HG03520 (cell line): ENCODE results near the gene TMEM120A.

Experiments used
- ATAC-seq: cut with Tn5 transposase; IDR thresholded peaks from one replicate; pipeline ENCODE4 v1.9.1; 2021; ENCODE audit warnings: mild to moderate bottlenecking, moderate library complexity; ENCODE audit not compliant: unreplicated experiment

TMEM120A gene

DNA sequence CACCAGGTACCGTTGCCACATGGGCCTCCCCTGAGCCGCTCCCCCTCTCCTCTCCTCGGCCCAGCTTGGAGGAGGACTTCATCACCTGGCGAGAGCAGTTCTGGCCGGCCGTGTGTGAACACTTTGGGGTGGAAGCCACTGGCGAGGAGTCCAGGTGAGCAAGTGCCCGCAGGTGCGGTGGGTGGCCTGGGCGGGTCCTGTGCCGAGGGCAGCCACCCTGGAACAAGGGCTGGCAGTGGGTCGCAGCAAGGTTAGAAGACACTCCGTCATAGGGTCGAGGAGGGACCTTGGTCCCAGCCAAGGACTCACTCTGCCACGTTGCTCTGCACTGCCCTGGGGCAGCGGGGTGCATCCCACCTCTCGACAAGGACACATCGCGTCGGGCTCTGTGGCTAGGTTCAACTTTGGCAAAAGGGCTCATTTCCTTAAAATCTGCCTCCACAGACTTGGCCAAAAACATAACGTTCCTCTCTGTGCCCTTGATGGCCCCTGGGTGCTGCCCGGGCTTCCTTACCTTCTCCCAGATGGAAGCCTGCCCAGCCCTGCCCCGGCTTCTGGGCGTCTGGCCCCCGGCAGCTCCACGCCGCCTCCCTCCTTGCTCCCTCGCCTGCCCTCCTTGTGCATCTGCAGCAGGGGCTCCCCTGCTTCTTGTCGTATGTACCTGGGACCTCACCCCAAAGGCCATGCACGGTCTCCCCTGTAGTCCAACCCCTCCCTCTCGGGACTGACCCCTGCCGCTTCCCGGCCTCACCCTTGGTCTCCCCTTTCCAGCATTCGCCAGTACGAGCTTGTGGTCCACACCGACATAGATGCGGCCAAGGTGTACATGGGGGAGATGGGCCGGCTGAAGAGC lies 12.7 kb downstream of the TMEM120A start:
- ATAC-seq = no peak

- no peak for ATAC-seq
Observed at GRCh38 chr7:75981203-75981452, 13.3 kb downstream of the TMEM120A start.

DNA sequence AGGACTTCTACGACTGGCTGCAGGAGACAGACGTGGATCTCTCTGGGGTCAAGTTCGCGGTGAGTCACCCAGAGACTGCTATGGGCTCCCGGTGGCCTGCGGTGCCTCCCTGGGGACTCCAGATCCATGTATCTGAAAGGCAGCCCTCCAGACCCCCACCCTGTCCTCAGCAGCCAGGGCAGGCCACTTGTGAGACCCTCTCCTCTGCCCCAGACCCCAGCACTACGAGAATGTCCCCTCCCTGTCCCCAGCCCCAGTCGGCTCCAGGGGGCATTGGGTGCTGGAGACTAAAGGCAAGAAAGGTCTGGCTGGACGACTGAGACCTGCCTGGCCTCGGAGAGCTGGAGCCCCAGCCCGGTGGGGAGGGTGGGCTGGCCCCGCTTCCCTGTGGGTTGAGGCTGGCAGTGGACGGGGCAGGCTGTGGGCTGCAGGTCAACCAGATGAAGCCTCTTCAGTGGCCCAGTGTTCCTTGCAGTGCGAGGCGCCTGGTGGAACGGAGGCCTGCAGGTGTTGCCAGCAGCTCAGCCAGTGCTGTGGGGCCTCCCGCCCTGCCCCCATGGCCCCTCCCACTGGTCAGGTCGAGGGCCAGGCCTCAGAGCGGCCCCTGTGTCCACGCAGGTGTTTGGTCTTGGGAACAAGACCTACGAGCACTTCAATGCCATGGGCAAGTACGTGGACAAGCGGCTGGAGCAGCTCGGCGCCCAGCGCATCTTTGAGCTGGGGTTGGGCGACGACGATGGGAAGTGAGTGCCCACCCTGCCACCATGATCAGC lies 13.8 kb downstream of the TMEM120A start:
- no peak for ATAC-seq

DNA sequence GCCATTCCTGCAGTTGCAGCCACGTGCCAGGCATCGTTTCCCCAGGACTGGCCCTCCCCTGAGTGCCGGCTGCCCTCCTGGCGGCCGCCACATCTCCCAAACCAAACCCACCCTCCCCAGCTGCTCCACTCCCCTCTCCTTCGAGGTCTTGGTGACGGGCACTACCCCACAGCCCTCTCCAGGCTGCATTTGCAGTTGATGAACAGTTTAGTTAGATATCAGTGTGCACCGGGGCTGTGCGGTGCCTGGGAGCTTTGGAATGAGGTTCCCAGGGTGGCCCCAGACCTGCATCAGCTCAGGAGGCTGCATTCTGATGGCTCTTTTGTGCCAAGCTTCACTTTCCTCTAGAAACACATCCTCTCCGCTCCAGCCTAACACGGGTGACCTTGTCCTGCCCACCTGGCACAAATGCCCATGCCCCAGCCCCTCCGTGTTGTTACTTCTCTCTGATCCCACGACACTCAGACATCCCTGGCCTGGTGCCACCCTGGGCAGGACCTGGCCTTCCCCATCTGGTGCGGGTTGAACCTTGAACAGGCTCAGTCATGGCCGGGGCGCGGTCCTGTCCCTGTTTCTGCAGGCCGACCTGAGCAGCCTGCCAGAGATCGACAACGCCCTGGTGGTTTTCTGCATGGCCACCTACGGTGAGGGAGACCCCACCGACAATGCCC lies 14.5 kb downstream of the TMEM120A start:
- ATAC-seq = no peak

DNA sequence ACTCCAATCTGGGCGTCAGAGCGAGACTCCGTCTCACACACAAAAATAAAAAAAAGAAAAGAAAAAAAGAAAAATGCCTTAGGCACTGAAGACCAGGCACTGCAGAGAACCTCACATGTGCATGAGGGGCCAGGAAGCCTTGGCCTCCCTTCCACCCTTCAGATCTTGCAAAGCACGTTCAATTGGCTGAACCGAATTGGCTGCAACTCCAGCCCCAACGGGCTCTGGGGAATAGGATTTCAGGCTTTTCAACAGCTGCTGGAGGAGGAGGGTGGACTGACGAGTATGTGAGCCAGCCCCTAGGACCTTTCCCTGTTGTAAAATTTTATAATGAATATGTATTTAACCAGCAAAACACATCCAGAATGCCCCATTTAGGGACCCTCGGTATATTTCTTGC lies 16.7 kb downstream of the TMEM120A start:
- no peak for ATAC-seq

DNA sequence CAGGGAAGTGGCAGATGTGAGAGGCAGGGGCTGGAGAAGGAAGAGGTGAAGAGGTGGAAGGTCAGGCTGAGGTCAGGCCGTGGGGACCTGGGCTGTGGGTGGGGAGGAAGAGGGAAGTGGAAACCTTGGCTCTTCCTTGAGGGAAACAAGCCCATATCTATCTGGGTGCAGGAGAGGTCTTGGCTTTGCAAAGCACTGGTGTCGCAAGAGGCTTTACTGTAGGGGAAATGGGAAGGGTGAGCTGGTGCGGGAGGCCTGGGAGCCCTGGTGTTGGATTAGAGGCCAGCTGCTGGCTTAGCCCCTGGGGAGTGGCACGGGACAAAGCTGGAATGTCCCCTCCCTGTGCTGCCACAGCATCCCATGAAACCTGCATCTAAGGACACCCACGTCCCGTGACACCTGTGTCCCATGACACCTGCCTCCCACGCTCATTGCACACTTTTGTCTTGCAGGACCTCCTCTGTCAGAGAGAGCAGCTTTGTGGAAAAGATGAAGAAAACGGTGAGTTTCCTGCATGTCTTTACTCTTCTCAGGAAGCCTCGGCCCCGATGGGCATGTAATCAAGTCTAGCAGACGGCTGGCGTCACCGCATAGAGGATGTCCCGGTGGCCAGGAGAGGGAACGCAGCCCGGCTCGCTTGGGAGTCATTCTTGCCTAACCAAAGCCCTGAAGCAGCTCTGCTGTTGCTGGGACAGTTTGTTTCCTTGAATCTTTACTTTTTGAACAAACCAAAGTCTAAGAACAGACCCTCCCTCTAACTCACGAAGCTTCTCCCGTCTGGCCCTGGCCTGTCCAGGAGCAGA lies 22.2 kb downstream of the TMEM120A start:
- no peak for ATAC-seq

GRCh38 chr7:75971309-75971960 lies 23.0 kb downstream of the TMEM120A start:
- no peak for ATAC-seq

DNA sequence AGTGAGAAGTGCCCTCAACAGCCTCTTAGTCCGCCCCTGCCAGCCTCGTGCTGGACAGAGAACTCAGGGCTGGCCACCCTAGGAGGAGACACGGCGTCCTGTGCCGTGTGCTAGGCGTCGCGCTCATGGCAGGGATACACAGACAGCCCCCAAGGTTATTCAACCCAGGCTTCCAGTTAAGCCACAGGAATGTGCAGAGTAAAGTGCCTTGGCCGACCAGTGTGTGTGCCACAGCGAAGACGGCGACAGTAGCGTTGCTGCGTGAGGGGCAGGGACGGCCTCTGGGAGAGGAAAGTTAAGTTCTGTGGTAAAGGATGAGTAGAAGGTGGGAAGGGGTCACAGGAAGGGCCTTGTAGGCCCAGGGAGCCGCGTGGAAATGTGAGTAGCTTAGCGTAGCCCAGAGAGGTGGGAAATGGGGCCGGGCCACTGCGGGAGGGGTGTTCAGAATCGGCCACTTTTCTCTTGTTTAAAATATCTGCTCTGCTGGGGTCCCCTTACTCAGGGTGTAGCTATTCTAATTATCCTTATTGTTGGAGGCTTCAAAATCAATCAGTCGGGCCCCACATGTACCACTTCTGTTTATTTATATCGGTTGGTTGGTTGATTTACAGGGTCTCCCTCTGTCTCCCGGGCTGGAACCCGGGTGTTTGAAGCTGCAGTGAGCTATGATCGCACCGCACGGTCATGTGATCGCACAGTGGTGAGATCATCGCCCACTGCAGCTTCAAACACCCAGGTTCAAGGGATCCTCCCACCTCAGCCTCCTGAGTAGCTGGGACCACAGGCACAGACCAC lies 24.5 kb downstream of the TMEM120A start:
- ATAC-seq = no peak

GRCh38 chr7:75969182-75969581 lies 25.2 kb downstream of the TMEM120A start:
- ATAC-seq = no peak

DNA sequence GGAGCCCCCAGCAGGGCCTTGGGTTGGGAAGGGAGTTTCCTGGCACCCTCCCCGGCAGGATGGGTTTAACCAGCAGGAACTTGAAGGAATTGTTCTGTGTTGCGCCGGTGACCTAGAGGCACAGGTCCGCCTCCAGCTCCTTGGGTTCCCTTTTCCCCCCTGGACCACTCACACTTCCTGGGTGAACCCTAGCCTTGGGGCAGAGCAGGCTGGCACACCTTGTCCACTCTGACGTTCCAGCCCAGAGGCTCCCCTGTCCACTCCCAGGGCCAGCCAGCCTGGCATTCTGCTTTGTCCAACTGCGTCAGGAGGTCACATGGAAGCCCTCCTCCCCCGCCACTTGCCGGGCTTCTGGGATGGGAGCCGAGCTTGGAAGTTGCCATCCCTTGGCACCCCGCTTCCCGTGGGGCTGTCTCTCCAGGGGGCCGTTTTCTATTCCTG lies 25.8 kb downstream of the TMEM120A start:
- ATAC-seq = no peak

DNA sequence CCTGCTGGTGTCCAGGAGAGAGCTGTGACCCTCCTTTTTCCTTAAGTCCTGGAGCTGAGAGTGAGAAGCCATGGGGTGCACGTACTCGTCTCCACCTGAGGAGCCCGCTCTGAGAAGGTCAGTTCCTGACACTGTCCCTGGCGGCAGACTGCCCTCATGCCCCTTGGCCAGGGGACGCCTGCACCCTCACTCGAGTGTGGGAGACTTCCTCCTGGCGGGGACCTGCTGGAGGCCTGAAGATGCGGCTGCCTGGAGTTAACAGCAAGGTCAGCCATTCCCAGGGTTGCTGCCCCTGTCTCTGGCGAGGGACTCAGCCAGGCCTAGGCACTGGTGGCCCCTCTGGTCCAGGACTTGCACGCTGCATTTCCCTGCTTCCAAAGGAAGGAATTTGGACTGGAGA lies 26.4 kb downstream of the TMEM120A start:
- no peak for ATAC-seq

DNA sequence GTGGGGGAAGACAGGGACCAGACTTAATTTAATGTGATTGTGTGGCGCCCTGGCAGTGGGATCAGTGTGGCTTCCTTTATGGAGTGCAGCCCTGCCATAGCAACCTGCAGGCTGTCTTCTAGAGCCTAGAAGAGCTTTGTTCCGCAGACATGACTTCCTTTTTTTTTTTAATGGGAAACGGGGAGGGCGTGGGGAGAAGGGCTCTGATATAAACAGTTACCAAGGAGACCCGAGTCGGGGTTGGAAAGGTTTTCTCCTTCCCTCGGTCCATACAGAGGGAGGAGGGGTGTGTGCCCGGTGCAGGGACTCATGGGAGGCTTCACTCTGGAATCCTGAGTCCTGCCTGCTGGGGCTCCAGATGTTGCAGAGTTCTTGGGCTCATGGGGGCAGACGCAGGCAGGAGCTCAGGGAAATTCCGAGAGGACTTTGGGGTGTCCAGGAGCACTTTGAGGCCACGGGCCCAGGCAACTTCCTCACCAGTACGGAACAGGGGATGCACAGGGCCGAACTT lies 26.9 kb downstream of the TMEM120A start:
- no peak for ATAC-seq

DNA sequence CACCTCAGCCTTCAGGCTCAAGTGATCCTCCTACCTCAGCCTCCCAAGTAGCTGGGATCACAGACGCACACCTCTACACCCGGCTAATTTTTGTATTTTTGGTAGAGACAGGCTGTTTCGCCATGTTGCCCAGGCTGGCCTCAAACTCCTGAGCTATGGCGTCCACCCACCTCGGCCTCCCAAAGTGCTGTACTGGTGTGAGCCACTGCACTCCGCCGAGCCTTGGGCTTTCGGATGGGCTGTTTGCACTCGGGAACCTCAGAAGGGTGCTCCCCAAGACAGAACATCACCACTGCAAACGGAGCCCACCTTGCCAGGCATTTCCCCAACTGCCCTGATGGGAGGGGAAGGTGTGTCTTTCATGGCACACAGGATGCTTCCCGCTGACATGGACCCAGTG lies 27.3 kb downstream of the TMEM120A start:
- no peak for ATAC-seq

GRCh38 chr7:75966190-75966961 lies 28.0 kb downstream of the TMEM120A start:
- no peak for ATAC-seq

- no peak for ATAC-seq
Observed at GRCh38 chr7:75965617-75966016, 28.8 kb downstream of the TMEM120A start.

DNA sequence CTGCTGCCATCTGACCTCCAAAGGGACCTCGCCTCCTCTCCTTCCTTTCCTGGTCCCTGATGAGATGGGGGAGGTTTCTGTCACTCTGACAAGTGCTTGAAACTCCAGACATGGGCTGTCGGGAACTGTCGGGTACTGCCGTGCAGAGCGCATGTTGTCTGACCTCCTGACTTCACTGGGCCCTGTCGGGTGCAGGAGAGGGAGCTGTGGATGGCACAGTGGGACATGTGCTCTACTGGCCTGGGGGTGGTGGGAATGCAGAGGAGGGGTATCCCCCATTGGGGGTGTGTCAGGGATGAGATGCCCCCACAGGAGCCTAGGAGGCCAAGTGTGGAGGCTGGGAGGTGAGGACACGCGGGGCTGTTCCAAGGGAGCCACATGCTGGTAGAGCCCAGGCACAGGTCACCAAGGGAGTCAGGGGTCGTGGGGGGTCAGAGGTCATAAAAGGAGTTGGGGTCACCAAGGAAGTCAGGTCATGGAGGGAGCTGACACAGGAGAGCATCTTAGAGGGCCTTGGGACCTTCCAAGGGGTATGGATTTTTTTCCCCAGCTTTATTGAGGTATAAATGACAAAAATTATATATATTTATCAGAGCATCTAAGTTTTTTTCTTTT lies 30.9 kb downstream of the TMEM120A start:
- no peak for ATAC-seq

- no peak for ATAC-seq
Observed at GRCh38 chr7:75962607-75963380, 31.6 kb downstream of the TMEM120A start.

- no peak for ATAC-seq
Observed at GRCh38 chr7:75961218-75961617, 33.2 kb downstream of the TMEM120A start.
